OCI-LY7 (cell line): ENCODE measurements around the gene PCNX1. TPM values are rescaled to one million over a fixed set of nuclear protein-coding genes. Genes with fewer than 3 reads are reported as not detected.

Source experiments
- BruUV-seq: library from RNA; stranded (reverse); fragments of 400-500 nt; replicated peaks from 2 replicates; lab custom pipeline; 2021; lab: Mats Ljungman, UMichigan
- CTCF ChIA-PET: fragments of 300-600 bp; sonication (Branson Sonifier 250); formaldehyde crosslinking; loops from one replicate; lab custom pipeline; 2022; ENCODE audit warnings: antibody characterized with exemption; ENCODE audit not compliant: unreplicated experiment; lab: Charles Lee
- POLR2A ChIA-PET: fragments of 300-600 bp; sonication (Branson Sonifier 250); formaldehyde crosslinking; loops from one replicate; lab custom pipeline; 2022; ENCODE audit warnings: antibody characterized with exemption; lab: Charles Lee
- DNase-seq: peaks from one replicate; pipeline ENCODE4 v3.0.0-alpha.2; 2015; ENCODE audit warnings: low spot score
- H2AFZ ChIP-seq: fragments of 200-600 bp; sonication (generic), shearing (Covaris generic); 2 replicates; pipeline ENCODE4 v1.6.1; 2014; ENCODE audit warnings: mild to moderate bottlenecking, antibody characterized with exemption, low read length, moderate library complexity
- H3K27ac ChIP-seq: fragments of 200-600 bp; sonication (generic); 2 replicates; pipeline ENCODE4 v1.5.1; 2014; ENCODE audit warnings: mixed run types, low read depth, mild to moderate bottlenecking, moderate library complexity, low read length, inconsistent platforms; ENCODE audit not compliant: poor library complexity, severe bottlenecking
- H3K36me3 ChIP-seq: fragments of 200-600 bp; sonication (generic); 2 replicates; pipeline ENCODE4 v1.6.1; 2014; ENCODE audit warnings: mild to moderate bottlenecking, antibody characterized with exemption, low read length, moderate library complexity, mixed read lengths; ENCODE audit not compliant: insufficient read depth
- H3K4me1 ChIP-seq: fragments of 200-600 bp; sonication (generic); 2 replicates; pipeline ENCODE4 v1.5.1; 2014; ENCODE audit warnings: mild to moderate bottlenecking, low read length; ENCODE audit not compliant: insufficient read depth, poor library complexity, severe bottlenecking
- H3K4me2 ChIP-seq: fragments of 200-600 bp; sonication (generic); 2 replicates; pipeline ENCODE4 v1.6.1; 2014; ENCODE audit warnings: mild to moderate bottlenecking, low read length
- H3K4me3 ChIP-seq: fragments of 200-600 bp; sonication (generic); 2 replicates; pipeline ENCODE4 v1.5.1; 2014; ENCODE audit warnings: mild to moderate bottlenecking, low read depth, low read length; ENCODE audit not compliant: poor library complexity, severe bottlenecking
- H3K79me2 ChIP-seq: fragments of 200-600 bp; sonication (generic); 2 replicates; pipeline ENCODE4 v1.6.1; 2016; ENCODE audit warnings: low read depth, mild to moderate bottlenecking, low read length, moderate library complexity, mixed read lengths; ENCODE audit not compliant: insufficient read depth
- H3K9me2 ChIP-seq: fragments of 200-600 bp; sonication (generic); 2 replicates; pipeline ENCODE4 v1.6.1; 2016; ENCODE audit warnings: mild to moderate bottlenecking, low read length, mixed read lengths; ENCODE audit not compliant: insufficient read depth
- H3K9me3 ChIP-seq: fragments of 200-600 bp; sonication (generic); 2 replicates; pipeline ENCODE4 v1.6.1; 2014; ENCODE audit warnings: mild to moderate bottlenecking, mixed run types, low read length, mixed read lengths
- H4K20me1 ChIP-seq: fragments of 200-600 bp; sonication (generic); 2 replicates; pipeline ENCODE4 v1.6.1; 2014; ENCODE audit warnings: mild to moderate bottlenecking, antibody characterized with exemption, low read length, moderate library complexity, mixed read lengths; ENCODE audit not compliant: insufficient read depth
- CTCF ChIP-seq: fragments of 200-600 bp; sonication (generic); conservative IDR thresholded peaks from 2 replicates; pipeline ENCODE4 v1.5.1; 2014; ENCODE audit warnings: mild to moderate bottlenecking, antibody characterized with exemption, low read length, moderate library complexity, mixed read lengths
- EZH2phosphoT487 ChIP-seq: fragments of 200-600 bp; sonication (generic); IDR thresholded peaks from 2 replicates; pipeline ENCODE4 v1.6.1; 2018; ENCODE audit warnings: low read depth, borderline replicate concordance, mild to moderate bottlenecking, mixed run types, antibody characterized with exemption, low read length, moderate library complexity, mixed read lengths
- intact Hi-C: fragments of 100-400 bp; cut with micrococcal nuclease; formaldehyde crosslinking; loops from one replicate; pipeline ENCODE4 v1.10.0; 2022; ENCODE audit not compliant: unreplicated experiment
- total RNA-seq, 2 experiments: library from RNA; depleted of rRNA in 1 of 2; stranded (reverse); fragments of >200 nt in 1 of 2; shearing (Covaris generic) in 1 of 2; gene quantifications; 2 replicates each; pipeline ENCODE4 v1.2.3, GENCODE V29; 2014 to 2022

PCNX1 gene
- total RNA-seq, 2 experiments from 2014 or later = 27.7 to 33.5 TPM

GRCh38 chr14:70926235-70926830, 19.1 kb downstream of the PCNX1 start:
- no peak for TF ChIP-seq EZH2phosphoT487
- no peak for TF ChIP-seq CTCF
- Histone ChIP-seq H3K9me2 (no peaks in the 10 kb centered on the region), H3K36me3 (no peaks in the 10 kb centered on the region), H3K4me2 (no peak overlapping the region), H2AFZ (no peak overlapping the region), H3K4me3 (no peak overlapping the region), H3K4me1 (peaks cover 11% of the 10 kb centered on the region), H3K79me2 (peaks cover 42% of the 10 kb centered on the region), H3K27ac (no peak overlapping the region), H4K20me1 (peaks cover 11% of the 10 kb centered on the region), H3K9me3 (no peaks in the 10 kb centered on the region)
- ChIA-PET CTCF (no interaction called here), POLR2A (interaction anchor here (0.6 to 1.4 kb wide), 3 partner anchors 8 to 87 kb away, joined by 3 to 7 read pairs (median 3); no protein-coding TSS in a partner anchor)
- BruUV-seq = no TSS peak
- no peak for DNase-seq
- intact Hi-C loops = no loop called here

GRCh38 chr14:70931008-70931407, 23.7 kb downstream of the PCNX1 start:
- Histone ChIP-seq H3K79me2 (peaks cover 28% of the 10 kb centered on the region; the same call in 1 of the 2 replicates), H3K27ac (no peak overlapping the region), H3K9me2 (no peaks in the 10 kb centered on the region), H3K36me3 (no peaks in the 10 kb centered on the region), H3K4me1 (no peaks in the 10 kb centered on the region), H2AFZ (no peak overlapping the region), H4K20me1 (peaks cover 11% of the 10 kb centered on the region), H3K4me2 (no peak overlapping the region), H3K4me3 (no peak overlapping the region), H3K9me3 (no peaks in the 10 kb centered on the region)
- ChIA-PET POLR2A (interaction anchor here (0.6 kb wide), 1 partner anchor 13 kb away, joined by 3 read pairs; no protein-coding TSS in a partner anchor), CTCF (no interaction called here)
- BruUV-seq = no TSS peak
- intact Hi-C loops = no loop called here
- no peak for DNase-seq
- TF ChIP-seq CTCF = no peak
- no peak for TF ChIP-seq EZH2phosphoT487

GRCh38 chr14:70934084-70934483, 26.8 kb downstream of the PCNX1 start:
- TF ChIP-seq EZH2phosphoT487 (no peak), CTCF (no peak)
- Histone ChIP-seq H3K27ac (no peak overlapping the region), H3K36me3 (no peaks in the 10 kb centered on the region), H3K9me2 (no peaks in the 10 kb centered on the region), H3K9me3 (no peaks in the 10 kb centered on the region), H3K79me2 (peaks cover 17% of the 10 kb centered on the region; the same call in 1 of the 2 replicates), H2AFZ (no peak overlapping the region), H3K4me2 (no peak overlapping the region), H4K20me1 (no peaks in the 10 kb centered on the region), H3K4me1 (no peaks in the 10 kb centered on the region), H3K4me3 (no peak overlapping the region)
- DNase-seq = no peak
- ChIA-PET POLR2A (interaction anchor here (0.7 kb wide), 2 partner anchors 8 to 143 kb away, joined by 3 read pairs; no protein-coding TSS in a partner anchor), CTCF (no interaction called here)
- intact Hi-C loops = no loop called here
- BruUV-seq = no TSS peak
